DMS114 treated with DMSO at 0.1 percent for 48 hours (cell line): Measurements from ENCODE around the gene AHRR.
"Not testable (repeated sequence)": the region's sequence is repeated elsewhere in the genome, so short reads cannot be mapped to it uniquely, and the experiment has no call there.

Source experiments
- DNase-seq: peaks from one replicate; lab custom pipeline; 2025; ENCODE audit not compliant: unreplicated experiment; lab: John Stamatoyannopoulos, UW

Gene AHRR

DNA sequence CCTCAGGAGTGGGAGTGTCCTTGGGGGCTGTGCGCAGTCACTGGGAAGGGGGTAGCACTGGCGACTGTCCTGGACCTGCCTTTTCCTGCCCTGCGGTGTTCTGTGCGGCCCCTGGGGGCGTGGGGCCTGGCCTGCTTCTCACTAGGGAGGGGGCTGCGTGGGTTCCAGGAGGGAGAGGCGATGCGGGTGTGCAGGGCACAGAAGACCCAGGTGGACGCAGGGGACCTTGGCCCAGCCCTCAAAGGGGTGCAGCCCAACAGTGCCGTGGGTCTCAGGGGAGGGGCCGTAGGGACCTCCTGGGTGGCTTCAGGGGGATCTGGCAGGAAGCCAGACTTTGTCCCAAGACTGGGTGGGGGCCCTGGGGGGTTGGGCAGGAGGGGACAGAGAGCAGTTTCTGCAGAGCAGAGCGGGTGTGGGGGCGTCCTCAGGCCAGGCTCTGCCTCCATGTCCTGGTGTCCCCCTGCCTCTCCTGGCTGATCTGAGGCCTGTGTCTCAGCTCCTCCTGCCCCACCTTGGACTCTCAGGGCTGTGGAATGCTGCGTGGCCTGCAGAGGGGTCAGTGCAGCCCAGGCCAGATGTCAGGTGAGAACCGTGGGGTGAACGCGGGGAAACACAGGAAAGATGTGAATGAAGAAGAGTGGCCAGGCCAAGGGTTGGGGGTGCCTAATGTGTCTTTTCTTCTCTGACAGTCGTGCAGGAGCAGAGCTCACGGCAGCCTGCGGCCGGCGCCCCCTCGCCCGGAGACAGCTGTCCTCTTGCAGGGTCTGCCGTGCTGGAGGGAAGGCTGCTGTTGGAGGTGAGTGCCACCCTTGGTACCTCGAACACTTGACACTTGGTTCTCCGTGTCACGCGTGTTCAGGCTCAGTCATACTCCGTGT is 54.6 kb downstream of the AHRR start:
- DNase-seq, result no peak

DNA sequence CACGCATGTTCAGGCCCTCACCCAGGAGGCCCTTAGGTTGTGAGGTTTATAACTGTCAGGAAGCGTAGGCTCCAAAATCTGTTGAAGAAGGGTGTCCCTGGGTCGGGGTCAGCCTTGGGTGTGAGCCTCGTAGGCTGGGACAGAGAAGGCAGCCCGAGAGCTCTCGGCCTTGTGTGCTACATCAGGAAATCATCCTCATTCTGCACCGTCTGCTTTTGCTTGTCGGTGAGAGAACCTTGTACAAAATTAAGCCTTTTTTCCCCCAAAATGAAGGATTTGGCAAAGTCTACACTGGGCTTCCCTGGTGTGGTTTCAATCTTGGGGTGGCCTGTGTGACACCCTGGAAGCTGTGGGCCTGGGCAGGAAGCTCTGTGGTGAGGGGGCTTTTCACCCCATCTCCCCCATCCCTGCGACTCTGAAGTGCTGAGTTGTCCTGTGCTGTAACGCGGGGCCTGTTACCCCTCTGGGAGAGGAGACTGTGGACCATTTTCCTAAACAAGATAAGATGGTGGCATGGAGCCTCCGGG is 55.3 kb downstream of the AHRR start:
- DNase-seq, result no peak

DNA sequence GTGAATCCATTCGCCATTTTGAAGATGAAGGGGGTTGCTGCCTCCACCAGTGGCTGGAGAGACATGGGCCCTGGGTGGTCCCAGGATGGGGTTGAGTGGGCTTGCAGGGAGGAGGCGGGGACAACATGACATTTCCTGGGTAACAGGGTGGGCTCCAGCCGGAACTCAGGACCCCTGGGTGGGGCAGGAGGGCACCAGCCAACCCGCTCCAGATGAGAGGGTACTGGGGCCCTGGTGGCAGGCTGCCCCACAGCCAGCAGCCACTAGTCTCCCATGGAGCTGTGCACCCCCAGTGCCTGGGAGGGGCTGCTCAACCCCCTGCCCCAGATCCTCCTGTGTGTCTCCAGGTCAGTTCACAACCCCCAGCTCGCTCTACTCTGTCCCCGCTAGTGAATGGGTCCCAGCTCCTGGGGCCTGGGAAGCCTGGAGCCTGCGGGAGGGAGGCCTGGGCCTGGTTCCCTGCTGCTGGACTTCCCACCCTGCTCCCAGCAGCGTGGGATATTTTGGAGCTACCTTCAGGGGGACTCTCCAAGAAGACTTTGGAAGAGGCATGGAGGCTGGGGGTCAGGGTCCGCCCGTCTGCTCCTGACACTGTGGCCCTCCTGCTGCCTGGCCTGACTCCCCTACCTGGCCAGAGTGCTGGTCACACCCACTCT is 55.9 kb downstream of the AHRR start:
- no peak for DNase-seq

DNA sequence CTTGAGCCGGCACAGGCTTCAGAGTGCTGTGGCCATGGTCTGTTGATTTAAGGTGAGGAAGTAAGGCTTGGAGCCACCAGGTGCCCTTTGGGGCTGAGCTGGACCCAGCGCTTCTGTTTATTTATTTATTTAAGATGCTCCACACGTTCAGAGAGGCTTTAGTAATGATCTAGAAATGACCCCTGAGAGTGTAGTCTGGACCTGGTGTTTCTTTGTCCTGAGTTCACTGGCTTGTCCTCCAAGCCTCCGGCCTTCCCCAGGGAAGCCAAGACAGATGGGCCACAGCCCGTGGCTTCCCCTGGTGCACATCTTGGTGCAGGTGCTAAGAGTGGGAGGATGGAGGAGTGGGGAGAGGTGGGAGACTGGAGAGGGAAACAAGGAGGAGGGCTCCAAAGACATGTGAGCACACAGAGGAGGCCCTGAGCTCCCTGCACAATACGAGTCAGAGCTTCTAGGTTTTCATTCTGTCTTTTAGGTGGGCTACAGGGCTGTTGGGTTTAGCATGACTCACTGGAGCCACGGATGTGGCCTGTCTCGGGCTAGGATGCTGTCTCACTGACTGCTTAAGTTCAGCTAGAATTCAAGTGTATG is 56.9 kb downstream of the AHRR start:
- no peak for DNase-seq

DNA sequence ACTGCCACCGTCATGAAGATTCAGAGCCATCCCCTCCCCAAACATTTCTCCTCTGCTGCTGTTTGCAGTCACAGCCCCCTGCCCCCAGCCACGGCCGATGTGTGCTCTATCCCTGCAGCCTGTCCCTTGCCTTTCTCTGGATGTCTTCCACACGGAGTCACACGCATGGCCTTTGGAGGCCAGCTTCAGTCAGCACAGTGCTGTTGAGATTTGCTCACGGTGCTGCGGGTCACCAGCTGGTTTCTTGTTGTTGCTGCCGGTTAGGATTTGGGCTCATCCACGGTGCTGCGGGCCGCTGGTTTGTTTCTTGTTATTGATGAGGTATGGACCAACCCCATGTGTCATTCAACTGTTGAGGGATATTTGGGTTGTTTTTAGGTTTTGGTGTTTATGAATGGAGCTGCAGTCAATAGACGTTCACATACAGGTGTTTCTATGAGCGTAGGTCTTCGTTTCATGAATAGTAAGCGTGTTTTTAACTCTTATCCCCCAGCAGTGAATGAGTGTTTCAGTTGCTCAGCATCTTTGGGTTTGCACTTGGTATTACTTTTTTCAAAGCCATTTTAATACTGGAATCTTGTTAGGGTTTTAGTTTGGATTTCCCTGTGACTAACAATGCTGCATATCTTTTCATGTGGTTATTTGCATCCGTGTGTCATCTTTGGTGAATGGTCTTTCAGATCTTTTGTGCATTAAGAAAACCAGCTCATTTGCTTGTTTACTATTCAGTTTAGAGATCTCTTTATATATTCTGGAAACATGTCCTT is 57.6 kb downstream of the AHRR start:
- DNase-seq, result no peak

DNA sequence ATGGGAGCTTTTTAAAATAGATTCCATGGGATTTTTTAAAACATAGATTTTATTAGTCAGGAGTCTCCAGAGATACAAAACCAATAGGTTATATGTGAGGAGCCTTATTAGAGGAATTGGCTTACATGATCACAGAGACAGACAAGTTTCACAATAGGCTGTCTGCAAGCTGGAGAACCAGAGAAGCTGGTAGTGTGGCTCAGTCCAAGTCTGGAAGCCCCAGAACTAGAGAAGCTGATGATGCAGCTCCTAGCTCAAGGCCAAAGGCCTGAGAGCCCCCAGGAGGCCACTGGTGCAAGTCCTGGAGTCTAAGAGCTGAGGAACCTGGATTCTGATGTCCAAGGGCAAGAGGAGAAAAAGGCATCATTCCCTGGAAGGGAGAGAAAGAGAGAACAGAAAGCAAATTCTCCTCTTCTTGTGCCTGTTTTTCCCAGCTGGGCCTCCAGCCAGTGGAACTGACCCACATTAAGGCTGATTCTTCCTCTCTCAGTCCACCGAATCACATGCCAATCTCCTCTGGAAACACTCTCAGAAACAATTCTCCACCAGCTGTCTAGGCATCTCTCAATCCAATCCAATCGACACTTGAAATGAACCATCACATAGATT is 59.3 kb downstream of the AHRR start:
- DNase-seq, result no peak

DNA sequence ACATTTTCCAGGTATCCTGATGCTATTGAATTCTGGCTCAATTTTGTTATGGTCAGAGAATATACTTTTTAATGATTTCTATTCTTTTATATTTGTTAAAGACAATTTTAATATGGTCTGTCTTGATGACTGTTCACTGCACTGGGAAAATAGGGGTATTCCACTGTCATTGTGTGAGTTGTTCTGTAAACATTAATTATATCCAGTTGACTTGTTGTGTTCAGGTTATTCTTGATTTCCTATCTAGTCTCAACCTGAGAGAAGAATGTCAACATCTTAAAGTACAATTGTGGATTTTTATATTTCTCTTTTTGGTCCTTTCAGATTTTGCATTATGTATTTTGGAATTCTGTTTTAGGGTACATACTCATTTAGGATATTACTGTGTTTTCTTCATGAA is 61.6 kb downstream of the AHRR start:
- no peak for DNase-seq

DNA sequence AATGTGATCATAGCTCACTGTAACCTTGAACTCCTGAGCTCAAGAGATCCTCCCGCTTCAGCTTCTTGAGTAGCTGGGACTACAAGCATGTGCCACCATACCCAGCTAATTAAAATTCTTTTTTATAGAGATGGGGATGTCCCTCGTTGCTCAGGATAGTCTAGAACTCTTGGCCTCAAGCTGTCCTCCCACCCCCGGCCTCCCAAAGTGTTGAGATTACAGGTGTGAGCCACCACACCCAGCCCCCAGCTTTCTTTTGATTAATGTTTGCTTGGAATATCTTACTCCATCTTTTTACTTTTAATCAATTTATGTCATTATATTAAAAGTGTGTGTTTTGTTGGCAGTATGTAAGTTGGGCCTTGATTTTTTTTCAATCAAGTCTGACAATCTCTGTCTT is 62.1 kb downstream of the AHRR start:
- DNase-seq, result no peak

DNA sequence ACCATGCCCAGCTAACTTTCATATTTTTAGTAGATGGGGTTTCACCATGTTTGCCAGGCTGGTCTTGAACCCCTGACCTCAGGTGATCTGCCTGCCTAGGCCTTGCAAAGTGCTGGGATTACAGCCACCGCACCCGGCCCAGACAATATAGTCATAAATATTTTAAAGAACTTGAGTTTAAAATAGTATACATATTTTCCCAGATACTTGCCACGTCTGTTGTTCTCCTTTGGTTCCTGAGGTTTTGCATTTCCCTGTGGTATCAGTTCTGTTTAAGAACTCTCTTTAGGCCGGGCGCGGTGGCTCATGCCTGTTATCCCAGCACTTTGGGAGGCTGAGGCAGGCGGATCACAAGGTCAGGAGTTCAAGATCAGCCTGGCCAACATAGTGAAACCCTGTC is 63.1 kb downstream of the AHRR start:
- not testable (repeated sequence) for DNase-seq

DNA sequence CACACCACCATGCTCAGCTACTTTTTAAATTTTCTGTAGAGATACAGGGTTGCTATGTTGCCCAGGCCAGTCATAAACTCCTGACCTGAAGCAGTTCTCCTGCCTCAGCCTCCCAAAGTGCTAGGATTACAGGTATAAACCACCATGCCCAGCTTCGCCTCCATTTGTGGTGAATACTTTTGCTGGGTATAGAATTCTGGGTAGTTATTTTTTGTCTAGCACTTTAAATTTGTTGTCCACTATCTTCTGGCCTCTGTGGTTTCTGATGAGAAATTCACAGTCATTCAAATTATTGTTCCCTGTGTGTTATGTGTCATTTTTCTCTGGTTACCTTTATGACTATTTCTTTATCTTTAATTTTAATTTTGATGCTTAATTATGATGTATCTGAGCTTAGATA is 63.8 kb downstream of the AHRR start:
- no peak for DNase-seq

DNA sequence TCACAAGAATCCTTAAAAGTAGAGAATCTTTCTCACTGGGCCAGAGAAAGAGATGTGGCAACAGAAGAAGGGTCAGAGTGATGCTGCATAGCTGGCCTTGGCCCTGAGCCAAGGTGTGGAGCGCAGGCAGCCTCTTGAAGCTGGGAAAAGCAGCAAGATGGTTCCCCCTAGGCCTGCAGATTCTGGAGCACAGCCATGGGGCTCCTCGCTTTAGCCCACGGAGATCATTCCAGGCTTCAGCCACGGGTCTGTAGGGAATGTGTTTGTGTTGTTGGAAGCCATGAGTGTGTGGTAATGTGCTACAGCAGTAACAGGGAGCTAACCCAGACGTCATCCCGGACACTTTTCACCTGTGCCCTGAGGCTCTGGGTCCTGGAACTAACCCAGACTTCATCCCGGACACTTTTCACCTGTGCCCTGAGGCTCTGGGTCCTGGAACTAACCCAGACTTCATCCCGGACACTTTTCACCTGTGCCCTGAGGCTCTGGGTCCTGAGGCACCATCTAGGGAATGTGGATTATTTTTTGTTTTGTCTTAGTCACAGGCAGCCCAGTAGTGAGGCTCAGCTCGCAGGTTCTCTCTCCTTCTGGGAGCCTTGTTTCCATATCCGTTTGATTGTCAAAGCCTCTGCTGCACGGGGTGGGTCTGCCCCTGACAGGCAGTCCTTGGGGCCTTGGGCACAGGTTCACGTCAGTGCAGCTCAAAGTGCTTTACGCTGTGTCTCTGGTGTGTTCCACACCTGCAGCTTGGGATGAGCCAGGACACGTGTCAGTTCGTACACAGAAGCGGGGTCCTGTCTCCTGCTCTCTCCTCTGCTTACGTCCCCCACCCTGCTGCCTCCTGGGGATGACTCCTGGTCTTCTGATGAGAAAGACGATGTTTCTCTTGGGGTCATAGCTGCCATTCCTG is 65.2 kb downstream of the AHRR start:
- DNase-seq, result no peak

DNA sequence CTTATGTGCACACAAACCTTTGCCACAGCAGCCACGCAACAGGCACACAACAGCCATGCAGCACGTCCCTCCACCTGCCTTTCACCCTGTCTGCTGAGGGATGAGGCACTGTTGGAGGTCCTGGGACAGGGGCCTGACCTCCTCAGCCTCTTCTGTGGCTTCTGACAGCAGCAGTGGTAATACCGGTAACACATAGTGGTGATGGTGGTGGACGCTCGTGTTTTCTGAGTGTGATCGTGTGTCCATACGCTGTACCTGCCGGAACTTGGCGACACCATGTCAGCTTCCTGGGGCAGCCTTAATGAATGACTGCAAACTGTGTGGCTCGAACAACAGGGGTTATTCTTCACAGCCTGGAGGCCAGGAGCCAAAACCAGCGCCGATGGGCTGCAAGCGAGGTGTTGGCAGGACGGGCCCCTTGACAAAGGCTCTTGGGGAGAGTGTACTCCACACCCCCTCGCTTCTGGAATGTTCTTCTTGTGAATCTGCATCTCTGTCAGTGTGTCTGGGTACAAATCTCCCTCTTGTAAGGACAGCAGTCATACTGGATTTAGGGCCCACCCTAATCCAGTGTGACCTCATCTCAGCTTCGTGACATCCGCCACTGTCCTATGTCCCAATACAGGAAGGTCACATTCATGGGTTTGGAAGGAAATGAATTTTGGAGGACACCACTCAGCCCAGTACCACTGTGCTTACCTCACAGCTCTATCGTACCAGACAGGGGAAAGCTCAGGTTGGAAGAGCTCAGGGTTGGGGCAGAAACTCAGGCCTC is 66.2 kb downstream of the AHRR start:
- no peak for DNase-seq

DNA sequence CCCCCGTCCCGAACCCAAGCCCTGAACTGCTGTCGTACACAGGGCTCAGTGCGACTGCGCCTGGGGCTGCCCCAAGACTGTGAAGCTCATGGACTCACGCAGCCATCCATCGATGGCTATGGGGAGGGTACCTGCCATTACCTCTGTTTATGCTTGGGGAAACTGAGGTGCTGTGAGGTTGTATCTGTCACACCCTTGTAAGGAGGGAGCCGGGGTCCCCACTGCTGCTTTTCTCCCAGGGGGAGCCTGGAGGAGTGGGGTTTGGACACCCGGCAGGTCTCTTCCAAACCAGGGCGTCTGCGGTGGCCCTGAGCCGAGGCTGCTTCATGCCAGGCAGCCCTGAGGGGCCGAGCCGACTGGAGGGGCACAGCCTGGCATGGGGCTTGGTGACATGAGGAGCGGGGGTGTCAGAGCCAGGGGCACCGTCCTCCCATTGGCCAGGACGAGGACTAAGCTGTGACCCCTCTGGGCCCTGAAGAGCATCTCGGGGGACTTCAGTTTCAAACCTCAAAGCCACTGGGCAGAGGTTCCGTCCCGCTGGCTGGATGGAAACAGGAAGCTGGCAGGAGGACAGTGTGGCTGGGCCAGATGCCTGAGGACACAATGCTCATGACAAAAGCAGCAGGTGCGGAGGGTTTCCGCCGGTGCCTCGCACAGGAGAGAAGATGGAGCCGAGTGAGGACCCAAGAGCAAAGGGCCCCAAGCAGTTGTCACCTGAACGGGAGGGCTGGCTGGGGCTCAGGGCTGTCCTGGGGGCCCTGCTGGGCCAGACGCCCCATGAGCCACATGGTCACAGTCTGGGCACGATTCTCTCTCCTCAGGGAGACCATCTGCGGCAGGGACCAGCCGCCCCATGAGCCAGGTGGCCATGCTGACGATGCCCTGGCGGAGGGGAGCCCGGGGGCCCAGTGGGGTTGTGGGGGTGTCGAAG is 67.0 kb downstream of the AHRR start:
- DNase-seq, result no peak

DNA sequence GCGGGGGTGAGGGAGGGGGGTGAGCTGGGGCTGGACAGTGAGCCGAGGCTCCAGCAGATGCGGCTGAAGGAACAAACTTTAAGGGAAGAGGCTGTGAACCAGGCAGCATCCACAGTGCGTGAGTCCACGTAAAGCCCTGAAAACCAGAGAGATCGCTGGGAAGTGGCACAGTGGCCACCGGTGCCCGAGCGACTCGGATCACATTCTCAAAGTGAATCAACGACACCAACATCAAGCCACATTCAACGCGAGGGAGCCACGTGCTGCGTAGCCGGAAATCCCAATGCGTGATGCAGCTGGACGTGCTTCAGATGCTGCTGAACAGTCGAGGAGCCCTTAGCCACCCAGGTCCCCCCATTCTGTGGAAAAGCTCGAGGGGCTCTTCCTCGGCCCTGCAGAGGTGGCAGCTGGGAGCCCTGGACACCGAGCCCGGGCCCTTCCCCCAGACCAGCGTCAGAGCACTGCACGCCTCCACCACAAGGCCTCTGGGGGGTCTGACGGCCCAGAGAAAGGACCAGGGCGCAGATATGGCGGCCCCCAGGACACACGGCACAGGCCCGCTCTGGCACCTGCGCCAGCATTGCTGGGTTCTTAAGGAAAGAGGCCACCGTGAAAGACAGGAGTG is 67.8 kb downstream of the AHRR start:
- DNase-seq, result no peak

DNA sequence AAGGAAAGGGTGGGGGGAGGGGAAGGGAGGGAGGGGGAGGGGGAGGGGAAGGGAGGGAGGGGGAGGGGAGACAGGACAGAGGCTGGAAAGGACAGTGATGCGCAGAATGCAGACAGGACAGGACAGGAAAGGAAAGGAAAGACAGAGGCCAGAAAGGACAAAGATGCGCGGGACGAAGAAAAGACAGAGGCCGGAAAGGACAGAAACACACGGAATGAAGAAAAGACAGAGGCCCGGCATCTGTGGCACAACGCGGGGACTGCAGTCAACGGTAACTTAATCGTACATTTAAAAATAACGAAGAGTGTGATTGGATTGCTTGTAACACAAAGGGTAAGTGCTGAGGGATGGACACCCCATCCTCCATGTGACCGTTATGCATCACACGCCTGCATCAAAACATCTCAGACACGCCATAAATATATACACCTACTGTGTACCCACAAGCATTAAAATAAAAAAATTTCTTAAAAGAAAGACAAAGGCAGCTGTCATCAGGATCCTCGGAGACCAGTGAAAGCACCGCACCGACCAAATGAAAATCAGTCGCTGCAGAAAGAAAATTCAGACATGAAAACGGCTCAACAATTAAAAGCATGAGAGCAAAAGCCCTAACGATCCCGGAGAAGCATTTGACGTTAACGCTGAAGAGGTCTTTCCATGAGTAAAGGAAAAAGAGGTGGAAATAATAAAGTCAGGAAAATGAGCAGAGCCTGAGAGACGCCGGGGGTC is 68.5 kb downstream of the AHRR start:
- DNase-seq, result no peak

DNA sequence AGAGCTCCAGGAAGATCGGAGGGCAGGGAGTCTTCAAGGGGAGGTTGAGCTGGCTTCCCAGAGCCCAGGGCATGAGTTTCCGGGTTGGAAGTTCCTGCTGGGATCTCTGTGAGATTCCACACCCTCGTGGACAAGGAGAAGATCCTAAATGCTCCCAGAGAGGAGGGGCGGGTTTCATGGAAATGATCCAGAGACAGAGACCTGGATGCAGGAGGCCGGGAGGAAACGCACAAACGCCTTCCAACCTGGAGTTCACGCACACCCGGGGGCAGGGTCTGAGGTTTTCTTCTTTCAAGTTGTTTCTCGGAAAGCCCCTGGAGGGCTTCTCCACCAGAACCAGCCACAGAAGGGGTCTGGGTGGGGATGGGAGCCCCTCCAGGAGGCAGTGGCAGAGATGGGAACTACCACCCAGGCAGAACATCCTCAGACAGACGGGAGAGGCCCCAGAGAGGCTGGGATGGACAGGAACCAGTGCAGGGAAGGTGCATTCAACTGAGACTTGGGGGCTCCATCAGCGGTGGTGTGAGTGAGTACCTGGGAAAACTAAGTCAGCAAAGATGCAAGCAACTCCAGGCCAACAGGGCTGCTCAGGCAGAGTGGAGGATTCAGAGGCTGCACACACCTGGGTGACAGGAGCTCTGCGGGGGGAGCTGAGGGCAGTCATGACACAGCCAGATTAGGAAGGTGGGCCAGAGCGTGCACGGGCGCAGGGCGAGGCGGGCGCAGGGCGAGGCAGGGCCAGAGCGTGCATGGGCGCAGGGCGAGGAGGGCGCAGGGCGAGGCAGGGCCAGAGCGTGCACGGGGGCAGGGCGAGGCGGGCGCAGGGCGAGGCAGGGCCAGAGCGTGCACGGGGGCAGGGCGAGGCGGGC is 69.3 kb downstream of the AHRR start:
- DNase-seq, result no peak
